GM23338 (cell line): ENCODE results near the gene PCSK5. TPM values are rescaled to one million over a fixed set of nuclear protein-coding genes. Genes with fewer than 3 reads are reported as not detected.

Experiments
- ATAC-seq: fragments of 200-7000 bp; cut with Tn5 transposase; 3 replicates; pipeline ENCODE4 v1.9.1; 2020
- DNase-seq: peaks from one replicate; pipeline ENCODE4 v3.0.0-alpha.2; 2015; ENCODE audit warnings: low spot score
- H2AFZ ChIP-seq: fragments of 200-600 bp; sonication (generic); 2 replicates; pipeline ENCODE4 v1.8.0; 2016; ENCODE audit warnings: antibody characterized with exemption, mild to moderate bottlenecking, moderate library complexity
- H3F3A ChIP-seq: fragments of 200-600 bp; sonication (generic); replicated peaks from 2 replicates; pipeline ENCODE4 v1.8.0; 2017; ENCODE audit warnings: antibody characterized with exemption, mixed run types, low read depth
- H3K27ac ChIP-seq: fragments of 200-600 bp; sonication (generic); 2 replicates; pipeline ENCODE4 v1.6.1; 2016; ENCODE audit warnings: low read depth
- H3K27me3 ChIP-seq: fragments of 200-600 bp; sonication (generic); 2 replicates; pipeline ENCODE4 v1.8.0; 2016; ENCODE audit warnings: mild to moderate bottlenecking, mixed run types, moderate library complexity; ENCODE audit not compliant: insufficient read depth
- H3K36me3 ChIP-seq: fragments of 200-600 bp; sonication (generic); 2 replicates; pipeline ENCODE4 v1.8.0; 2016; ENCODE audit warnings: mild to moderate bottlenecking; ENCODE audit not compliant: insufficient read depth
- H3K4me1 ChIP-seq: fragments of 200-600 bp; sonication (generic); 2 replicates; pipeline ENCODE4 v1.8.0; 2016; ENCODE audit warnings: mild to moderate bottlenecking, moderate library complexity; ENCODE audit not compliant: insufficient read depth
- H3K4me2 ChIP-seq: fragments of 200-600 bp; sonication (generic); 2 replicates; pipeline ENCODE4 v1.7.1; 2017; ENCODE audit warnings: mixed run types
- H3K4me3 ChIP-seq: fragments of 200-600 bp; sonication (generic); 2 replicates; pipeline ENCODE4 v1.6.1; 2016; ENCODE audit warnings: mixed run types
- H3K79me2 ChIP-seq: fragments of 200-600 bp; sonication (generic); replicated peaks from 2 replicates; pipeline ENCODE4 v1.8.0; 2017; ENCODE audit warnings: mild to moderate bottlenecking; ENCODE audit not compliant: insufficient read depth
- H3K9me2 ChIP-seq: fragments of 200-600 bp; sonication (generic); 2 replicates; pipeline ENCODE4 v1.8.0; 2017; ENCODE audit not compliant: insufficient read depth
- H4K20me1 ChIP-seq: fragments of 200-600 bp; sonication (generic); replicated peaks from 2 replicates; pipeline ENCODE4 v1.8.0; 2017; ENCODE audit warnings: mild to moderate bottlenecking; ENCODE audit not compliant: insufficient read depth
- H3K27ac Mint-ChIP-seq: 2 replicates; pipeline ENCODE4 v1.8.0; 2020; ENCODE audit warnings: inconsistent platforms, mild to moderate bottlenecking, moderate library complexity, mixed read lengths
- H3K27me3 Mint-ChIP-seq: 3 replicates; pipeline ENCODE4 v1.8.0; 2022; ENCODE audit warnings: low read depth, mild to moderate bottlenecking, moderate library complexity, mixed read lengths, inconsistent platforms; ENCODE audit not compliant: insufficient read depth, poor library complexity
- H3K36me3 Mint-ChIP-seq: 3 replicates; pipeline ENCODE4 v1.8.0; 2021; ENCODE audit warnings: low read depth, mild to moderate bottlenecking, inconsistent platforms, moderate library complexity, mixed read lengths
- H3K4me1 Mint-ChIP-seq: 3 replicates; pipeline ENCODE4 v1.8.0; 2020; ENCODE audit warnings: mild to moderate bottlenecking, inconsistent platforms, mixed read lengths
- H3K4me3 Mint-ChIP-seq: 3 replicates; pipeline ENCODE4 v1.8.0; 2021; ENCODE audit warnings: moderate library complexity, mild to moderate bottlenecking, inconsistent platforms, mixed read lengths
- H3K9me3 Mint-ChIP-seq: 3 replicates; pipeline ENCODE4 v1.8.0; 2020; ENCODE audit warnings: moderate library complexity, mild to moderate bottlenecking, inconsistent platforms, mixed read lengths
- EZH2phosphoT487 ChIP-seq: fragments of 200-600 bp; sonication (generic); IDR thresholded peaks from one replicate; pipeline ENCODE4 v1.8.1; 2018; ENCODE audit warnings: antibody characterized with exemption; ENCODE audit not compliant: unreplicated experiment
- JUNB ChIP-seq: IDR thresholded peaks from one replicate; pipeline ENCODE4 v1.6.1; 2016; ENCODE audit warnings: antibody characterized with exemption; ENCODE audit not compliant: unreplicated experiment
- NANOG ChIP-seq: IDR thresholded peaks from 2 replicates; pipeline ENCODE4 v1.6.1; 2016; ENCODE audit warnings: antibody characterized with exemption, borderline replicate concordance
- POLR2AphosphoS5 ChIP-seq: IDR thresholded peaks from 2 replicates; pipeline ENCODE4 v1.6.1; 2016; ENCODE audit warnings: antibody characterized with exemption, low read depth
- ZNF114 ChIP-seq: fragments of 250-450 bp; sonication (Bioruptor Pico); IDR thresholded peaks from 2 replicates; pipeline ENCODE4 v1.5.0; 2020; ENCODE audit warnings: mild to moderate bottlenecking, moderate library complexity
- ZNF331 ChIP-seq: fragments of 250-450 bp; sonication (Bioruptor Pico); IDR thresholded peaks from 2 replicates; pipeline ENCODE4 v1.5.0; 2020; ENCODE audit warnings: low read depth, mild to moderate bottlenecking, moderate library complexity
- ZNF462 ChIP-seq: fragments of 250-450 bp; sonication (Bioruptor Pico); IDR thresholded peaks from 2 replicates; pipeline ENCODE4 v1.5.0; 2020; ENCODE audit warnings: mild to moderate bottlenecking, moderate library complexity
- polyA plus RNA-seq: library from polyadenylated mRNA; unstranded; fragments of >200 nt; fragmentation: Nextera tagmentation; extraction: Ambion mirVana; gene quantifications from 2 replicates; pipeline ENCODE4 v1.2.1, GENCODE V29; 2016
- total RNA-seq: library from RNA; depleted of rRNA; stranded (reverse); fragments of >200 nt; shearing (Covaris generic); gene quantifications from 2 replicates; pipeline ENCODE4 v1.2.3, GENCODE V29; 2014
- TF ChIP-seq, protein P1 (sequence below), 2 experiments: fragments of 200-600 bp in 1 of 2; sonication (generic) in 1 of 2; conservative IDR thresholded peaks; 2 replicates each; pipeline versions ENCODE4 v1.5.1 to v1.6.1; 2016 to 2017; ENCODE audit warnings: antibody characterized with exemption in 2 of 2, low read depth in 2 of 2, mild to moderate bottlenecking in 2 of 2, moderate library complexity in 1 of 2
- TF ChIP-seq, protein P2 (sequence below): IDR thresholded peaks from one replicate; pipeline ENCODE4 v1.6.1; 2018; ENCODE audit warnings: antibody characterized with exemption; ENCODE audit not compliant: unreplicated experiment

PCSK5 gene
- total and polyA plus RNA-seq, 2 experiments from 2014 or later = 12.3 to 34.8 TPM

DNA sequence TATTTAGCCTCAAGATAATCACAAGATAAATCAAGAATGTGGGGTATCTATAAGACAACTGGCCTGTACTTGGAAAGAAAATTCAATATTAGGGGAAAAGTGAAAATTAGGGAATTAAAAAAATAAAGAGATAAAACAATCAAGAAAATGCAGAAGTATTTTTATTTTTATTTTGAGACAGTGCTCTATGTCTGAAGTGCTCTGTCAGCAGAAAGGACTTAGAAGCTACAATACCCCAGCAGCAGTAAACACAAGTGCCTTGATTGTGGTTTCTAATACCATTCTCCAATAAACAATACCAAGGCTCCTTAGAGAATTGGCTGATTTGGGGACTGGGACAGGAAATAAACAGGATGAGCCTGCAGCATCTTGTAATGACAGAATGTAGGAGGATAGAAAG, 358.8 kb downstream of the PCSK5 start:
- ATAC-seq (no peak), DNase-seq (no peak)
- H3K27ac Mint-ChIP-seq = no peak overlapping the region
- Histone ChIP-seq H2AFZ (no peak overlapping the region), H3K27ac (no peak overlapping the region), H3F3A (no peaks in the 10 kb centered on the region), H3K4me1 (no peaks in the 10 kb centered on the region), H3K36me3 (no peaks in the 10 kb centered on the region), H3K9me2 (peaks cover 7% of the 10 kb centered on the region), H3K27me3 (no peaks in the 10 kb centered on the region), H3K79me2 (no peaks in the 10 kb centered on the region), H3K4me2 (no peak overlapping the region), H3K4me3 (no peak overlapping the region), H4K20me1 (no peaks in the 10 kb centered on the region)
- no peak overlapping the region for H3K4me3 Mint-ChIP-seq
- H3K36me3 Mint-ChIP-seq = no peaks in the 10 kb centered on the region
- no peaks in the 10 kb centered on the region for H3K27me3 Mint-ChIP-seq
- H3K9me3 Mint-ChIP-seq = no peaks in the 10 kb centered on the region
- no peak for TF ChIP-seq POLR2AphosphoS5
- TF ChIP-seq NANOG = no peak
- no peak for TF ChIP-seq EZH2phosphoT487
- H3K4me1 Mint-ChIP-seq = no peaks in the 10 kb centered on the region

GRCh38 chr9:76255781-76256455, 365.4 kb downstream of the PCSK5 start:
- H3K27me3 ChIP-seq = no peaks in the 10 kb centered on the region
- no peaks in the 10 kb centered on the region for H3F3A ChIP-seq
- H3K36me3 Mint-ChIP-seq = no peaks in the 10 kb centered on the region
- no peaks in the 10 kb centered on the region for H3K79me2 ChIP-seq
- no peaks in the 10 kb centered on the region for H3K36me3 ChIP-seq
- no peaks in the 10 kb centered on the region for H3K4me1 Mint-ChIP-seq
- no peak overlapping the region for H2AFZ ChIP-seq
- no peaks in the 10 kb centered on the region for H3K9me3 Mint-ChIP-seq
- no peak overlapping the region for H3K27ac Mint-ChIP-seq
- H3K4me3 ChIP-seq = no peak overlapping the region
- no peaks in the 10 kb centered on the region for H4K20me1 ChIP-seq
- H3K9me2 ChIP-seq = no peaks in the 10 kb centered on the region
- no peak overlapping the region for H3K27ac ChIP-seq
- no peak overlapping the region for H3K4me3 Mint-ChIP-seq
- H3K27me3 Mint-ChIP-seq = no peaks in the 10 kb centered on the region
- H3K4me2 ChIP-seq = no peak overlapping the region
- no peak for DNase-seq
- no peak for ATAC-seq
- no peaks in the 10 kb centered on the region for H3K4me1 ChIP-seq
- TF ChIP-seq JUNB (no peak), POLR2AphosphoS5 (no peak), ZNF462 (CRISPR knock-in tag) (no peak), EZH2phosphoT487 (no peak), ZNF114 (CRISPR knock-in tag) (no peak), ZNF331 (CRISPR knock-in tag) (no peak)
- TF ChIP-seq, protein P1, sequence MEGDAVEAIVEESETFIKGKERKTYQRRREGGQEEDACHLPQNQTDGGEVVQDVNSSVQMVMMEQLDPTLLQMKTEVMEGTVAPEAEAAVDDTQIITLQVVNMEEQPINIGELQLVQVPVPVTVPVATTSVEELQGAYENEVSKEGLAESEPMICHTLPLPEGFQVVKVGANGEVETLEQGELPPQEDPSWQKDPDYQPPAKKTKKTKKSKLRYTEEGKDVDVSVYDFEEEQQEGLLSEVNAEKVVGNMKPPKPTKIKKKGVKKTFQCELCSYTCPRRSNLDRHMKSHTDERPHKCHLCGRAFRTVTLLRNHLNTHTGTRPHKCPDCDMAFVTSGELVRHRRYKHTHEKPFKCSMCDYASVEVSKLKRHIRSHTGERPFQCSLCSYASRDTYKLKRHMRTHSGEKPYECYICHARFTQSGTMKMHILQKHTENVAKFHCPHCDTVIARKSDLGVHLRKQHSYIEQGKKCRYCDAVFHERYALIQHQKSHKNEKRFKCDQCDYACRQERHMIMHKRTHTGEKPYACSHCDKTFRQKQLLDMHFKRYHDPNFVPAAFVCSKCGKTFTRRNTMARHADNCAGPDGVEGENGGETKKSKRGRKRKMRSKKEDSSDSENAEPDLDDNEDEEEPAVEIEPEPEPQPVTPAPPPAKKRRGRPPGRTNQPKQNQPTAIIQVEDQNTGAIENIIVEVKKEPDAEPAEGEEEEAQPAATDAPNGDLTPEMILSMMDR (conservative IDR thresholded peaks at IDR 0.05; ENCODE audit: low read depth in 2 of 2) = no peak
- TF ChIP-seq, protein P2, sequence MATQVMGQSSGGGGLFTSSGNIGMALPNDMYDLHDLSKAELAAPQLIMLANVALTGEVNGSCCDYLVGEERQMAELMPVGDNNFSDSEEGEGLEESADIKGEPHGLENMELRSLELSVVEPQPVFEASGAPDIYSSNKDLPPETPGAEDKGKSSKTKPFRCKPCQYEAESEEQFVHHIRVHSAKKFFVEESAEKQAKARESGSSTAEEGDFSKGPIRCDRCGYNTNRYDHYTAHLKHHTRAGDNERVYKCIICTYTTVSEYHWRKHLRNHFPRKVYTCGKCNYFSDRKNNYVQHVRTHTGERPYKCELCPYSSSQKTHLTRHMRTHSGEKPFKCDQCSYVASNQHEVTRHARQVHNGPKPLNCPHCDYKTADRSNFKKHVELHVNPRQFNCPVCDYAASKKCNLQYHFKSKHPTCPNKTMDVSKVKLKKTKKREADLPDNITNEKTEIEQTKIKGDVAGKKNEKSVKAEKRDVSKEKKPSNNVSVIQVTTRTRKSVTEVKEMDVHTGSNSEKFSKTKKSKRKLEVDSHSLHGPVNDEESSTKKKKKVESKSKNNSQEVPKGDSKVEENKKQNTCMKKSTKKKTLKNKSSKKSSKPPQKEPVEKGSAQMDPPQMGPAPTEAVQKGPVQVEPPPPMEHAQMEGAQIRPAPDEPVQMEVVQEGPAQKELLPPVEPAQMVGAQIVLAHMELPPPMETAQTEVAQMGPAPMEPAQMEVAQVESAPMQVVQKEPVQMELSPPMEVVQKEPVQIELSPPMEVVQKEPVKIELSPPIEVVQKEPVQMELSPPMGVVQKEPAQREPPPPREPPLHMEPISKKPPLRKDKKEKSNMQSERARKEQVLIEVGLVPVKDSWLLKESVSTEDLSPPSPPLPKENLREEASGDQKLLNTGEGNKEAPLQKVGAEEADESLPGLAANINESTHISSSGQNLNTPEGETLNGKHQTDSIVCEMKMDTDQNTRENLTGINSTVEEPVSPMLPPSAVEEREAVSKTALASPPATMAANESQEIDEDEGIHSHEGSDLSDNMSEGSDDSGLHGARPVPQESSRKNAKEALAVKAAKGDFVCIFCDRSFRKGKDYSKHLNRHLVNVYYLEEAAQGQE = no peak
